ENCODE data around the gene NCS1. TPM values are rescaled to one million over a fixed set of nuclear protein-coding genes. Genes with fewer than 3 reads are reported as not detected.

NCS1 gene
- total and polyA plus RNA-seq, 12 donors, result 4.0 to 87.6 (median 34.3) TPM

- H3K27ac ChIP-seq, result peak overlapping the region; percentile 45 to 96 (median 82)
- H3K9me3 ChIP-seq (replicated peaks in 1 of 3), result no peaks in the 10 kb centered on the region
- WGBS, 4 donors, result 27 to 58% (median 40%) methylated on average over 3 to 25 of the region's 25 CpGs
- no peaks in the 10 kb centered on the region for H3K36me3 ChIP-seq (replicated peaks in 1 of 2)
- DNase-seq, result peak; percentile 84 to 96 (median 92)
- TF ChIP-seq CTCF (IDR thresholded peaks at IDR 0.05), result no peak
- peak in 1 of 2 donors; percentile 75 for TF ChIP-seq POLR2A (IDR thresholded peaks at IDR 0.05)
- H3K27me3 ChIP-seq, result no peaks in the 10 kb centered on the region
- peak overlapping the region in 2 of 4 donors; percentile 7 to 44 for H3K4me3 ChIP-seq
- intact Hi-C loops (cut with DNase I), result loop anchor here in 1 of 2 donors (10.0 kb wide), 2 partner anchors 48 to 72 kb away; no protein-coding TSS in a partner anchor
- H3K4me1 ChIP-seq (replicated peaks in 1 of 2), result peaks cover 30 to 49% of the 10 kb centered on the region in 2 donors
Observed at GRCh38 chr9:130186839-130187522, 14.8 kb downstream of the NCS1 start.

GRCh38 chr9:130187523-130187846 lies 15.3 kb downstream of the NCS1 start:
- Histone ChIP-seq H3K9me3 (replicated peaks in 1 of 3) (no peaks in the 10 kb centered on the region), H3K4me3 (peak overlapping the region in 1 of 4 donors; percentile 44), H3K4me1 (replicated peaks in 1 of 2) (peaks cover 30 to 49% of the 10 kb centered on the region in 2 donors), H3K36me3 (replicated peaks in 1 of 2) (no peaks in the 10 kb centered on the region), H3K27ac (peak overlapping the region in 4 of 5 donors; percentile 71 to 96 (median 86)), H3K27me3 (no peaks in the 10 kb centered on the region)
- DNase-seq, result no peak
- 35 to 72% (median 41%) methylated on average over 6 to 9 of the region's 9 CpGs for WGBS, 4 donors
- intact Hi-C loops (cut with DNase I), result loop anchor here in 1 of 2 donors (10.0 kb wide), 2 partner anchors 47 to 73 kb away; no protein-coding TSS in a partner anchor
- TF ChIP-seq CTCF (IDR thresholded peaks at IDR 0.05) (no peak), POLR2A (IDR thresholded peaks at IDR 0.05) (no peak)

GRCh38 chr9:130188860-130189481 lies 16.8 kb downstream of the NCS1 start:
- Histone ChIP-seq H3K36me3 (replicated peaks in 1 of 2) (no peaks in the 10 kb centered on the region), H3K4me3 (no peak overlapping the region), H3K27me3 (no peaks in the 10 kb centered on the region), H3K9me3 (replicated peaks in 1 of 3) (no peaks in the 10 kb centered on the region), H3K4me1 (replicated peaks in 1 of 2) (peaks cover 36 to 47% of the 10 kb centered on the region in 2 donors), H3K27ac (peak overlapping the region in 1 of 5 donors; percentile 22)
- TF ChIP-seq CTCF (IDR thresholded peaks at IDR 0.05) (no peak), POLR2A (IDR thresholded peaks at IDR 0.05) (no peak)
- intact Hi-C loops (cut with DNase I), result loop anchor here in 1 of 2 donors (10.0 kb wide), 2 partner anchors 46 to 74 kb away; no protein-coding TSS in a partner anchor
- WGBS, 4 donors, result 79 to 82% (median 81%) methylated on average over 7 of the region's 7 CpGs
- no peak for DNase-seq

- H3K4me1 ChIP-seq (replicated peaks in 1 of 2), result peaks cover 44 to 55% of the 10 kb centered on the region in 2 donors
Observed at GRCh38 chr9:130189840-130190239, 17.6 kb downstream of the NCS1 start.

More at GRCh38 chr9:130189840-130190239, 17.6 kb downstream of the NCS1 start:
- H3K36me3 ChIP-seq (replicated peaks in 1 of 2), result no peaks in the 10 kb centered on the region
- 54 to 88% (median 77%) methylated on average over 1 of the region's 1 CpG for WGBS, 4 donors
- H3K4me3 ChIP-seq, result no peak overlapping the region
- intact Hi-C loops (cut with DNase I), result loop anchor here in 1 of 2 donors (10.0 kb wide), 2 partner anchors 45 to 75 kb away; no protein-coding TSS in a partner anchor
- TF ChIP-seq CTCF (IDR thresholded peaks at IDR 0.05) (no peak), POLR2A (IDR thresholded peaks at IDR 0.05) (no peak)
- DNase-seq, result no peak
- H3K27ac ChIP-seq, result peak overlapping the region in 1 of 5 donors; percentile 30
- no peaks in the 10 kb centered on the region for H3K27me3 ChIP-seq
- H3K9me3 ChIP-seq (replicated peaks in 1 of 3), result no peaks in the 10 kb centered on the region
